GM12878 (cell line): ENCODE results near the gene TMOD2.

Experiments
- YY1 ChIP-seq: IDR thresholded peaks from 2 replicates; pipeline ENCODE4 v1.6.1; 2011; ENCODE audit warnings: low read depth, mild to moderate bottlenecking, low read length
- TF ChIP-seq, protein P1 (sequence below): fragments of 450-650 bp; IDR thresholded peaks from 2 replicates; pipeline ENCODE4 v1.6.1; 2017; ENCODE audit warnings: low read depth, mild to moderate bottlenecking, moderate library complexity

- TF ChIP-seq YY1: no peak
- TF ChIP-seq, protein P1, sequence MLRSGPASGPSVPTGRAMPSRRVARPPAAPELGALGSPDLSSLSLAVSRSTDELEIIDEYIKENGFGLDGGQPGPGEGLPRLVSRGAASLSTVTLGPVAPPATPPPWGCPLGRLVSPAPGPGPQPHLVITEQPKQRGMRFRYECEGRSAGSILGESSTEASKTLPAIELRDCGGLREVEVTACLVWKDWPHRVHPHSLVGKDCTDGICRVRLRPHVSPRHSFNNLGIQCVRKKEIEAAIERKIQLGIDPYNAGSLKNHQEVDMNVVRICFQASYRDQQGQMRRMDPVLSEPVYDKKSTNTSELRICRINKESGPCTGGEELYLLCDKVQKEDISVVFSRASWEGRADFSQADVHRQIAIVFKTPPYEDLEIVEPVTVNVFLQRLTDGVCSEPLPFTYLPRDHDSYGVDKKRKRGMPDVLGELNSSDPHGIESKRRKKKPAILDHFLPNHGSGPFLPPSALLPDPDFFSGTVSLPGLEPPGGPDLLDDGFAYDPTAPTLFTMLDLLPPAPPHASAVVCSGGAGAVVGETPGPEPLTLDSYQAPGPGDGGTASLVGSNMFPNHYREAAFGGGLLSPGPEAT: no peak
Observed at GRCh38 chr15:51738553-51738952, 12.8 kb upstream of the TMOD2 start.
